Upper lobe of right lung (tissue), 1 donor: ENCODE data around the gene CTSL. TPM values are rescaled to one million over a fixed set of nuclear protein-coding genes. Genes with fewer than 3 reads are reported as not detected.

Source experiments
- ATAC-seq: fragments of 200-7000 bp; cut with Tn5 transposase; one replicate; pipeline ENCODE4 v1.9.1; 2020; ENCODE audit warnings: mild to moderate bottlenecking, moderate library complexity
- DNase-seq: peaks from one replicate; pipeline ENCODE4 v3.0.0-alpha.2; 2020
- H3K27ac ChIP-seq: fragments of 200-600 bp; one replicate; pipeline ENCODE4 v1.8.0; 2022
- H3K27me3 ChIP-seq: fragments of 200-600 bp; one replicate; pipeline ENCODE4 v1.8.0; 2022; ENCODE audit warnings: mild to moderate bottlenecking
- H3K36me3 ChIP-seq: fragments of 200-600 bp; one replicate; pipeline ENCODE4 v1.8.0; 2022
- H3K4me1 ChIP-seq: fragments of 200-600 bp; one replicate; pipeline ENCODE4 v1.8.0; 2022
- H3K4me3 ChIP-seq: fragments of 200-600 bp; one replicate; pipeline ENCODE4 v1.8.0; 2022; ENCODE audit warnings: mild to moderate bottlenecking
- H3K9me3 ChIP-seq: fragments of 200-600 bp; one replicate; pipeline ENCODE4 v1.8.0; 2022
- intact Hi-C: fragments of 100-400 bp; cut with DNase I; formaldehyde crosslinking; loops from one replicate; pipeline ENCODE4 v1.11.0; 2022
- long read RNA-seq: library from polyadenylated mRNA; unstranded; transcript quantifications from one replicate; pipeline ENCODE4 v2.0.0, GENCODE V29; 2021
- total RNA-seq: library from RNA; stranded (reverse); fragmentation: NEBNext Ultra II Directional; extraction: Animal tissue kit (Norgen Biotek cat#: 25700); gene quantifications from one replicate; pipeline ENCODE4 v1.2.1, GENCODE V29; 2021
- TF ChIP-seq, protein P1 (sequence below): fragments of 200-600 bp; IDR thresholded peaks from one replicate; pipeline ENCODE4 v1.8.0; 2022; ENCODE audit warnings: antibody characterized with exemption
- donor health status: DM: no; HTN: yes; CAD: no; lungs with severe emphysema.

The CTSL gene
- 146 TPM for total RNA-seq
- long read RNA-seq, transcript CTSL-203 (8 exons, 2,177 nt), result major isoform, 54 of 115 reads
- long read RNA-seq, transcript CTSL-201 (8 exons, 1,436 nt), result minor isoform, 44 of 115 reads
- long read RNA-seq, partial matches to known transcripts, result 0 of 115 reads
- long read RNA-seq, other reads (novel, unspliced or antisense), result 17 of 115 reads

DNA sequence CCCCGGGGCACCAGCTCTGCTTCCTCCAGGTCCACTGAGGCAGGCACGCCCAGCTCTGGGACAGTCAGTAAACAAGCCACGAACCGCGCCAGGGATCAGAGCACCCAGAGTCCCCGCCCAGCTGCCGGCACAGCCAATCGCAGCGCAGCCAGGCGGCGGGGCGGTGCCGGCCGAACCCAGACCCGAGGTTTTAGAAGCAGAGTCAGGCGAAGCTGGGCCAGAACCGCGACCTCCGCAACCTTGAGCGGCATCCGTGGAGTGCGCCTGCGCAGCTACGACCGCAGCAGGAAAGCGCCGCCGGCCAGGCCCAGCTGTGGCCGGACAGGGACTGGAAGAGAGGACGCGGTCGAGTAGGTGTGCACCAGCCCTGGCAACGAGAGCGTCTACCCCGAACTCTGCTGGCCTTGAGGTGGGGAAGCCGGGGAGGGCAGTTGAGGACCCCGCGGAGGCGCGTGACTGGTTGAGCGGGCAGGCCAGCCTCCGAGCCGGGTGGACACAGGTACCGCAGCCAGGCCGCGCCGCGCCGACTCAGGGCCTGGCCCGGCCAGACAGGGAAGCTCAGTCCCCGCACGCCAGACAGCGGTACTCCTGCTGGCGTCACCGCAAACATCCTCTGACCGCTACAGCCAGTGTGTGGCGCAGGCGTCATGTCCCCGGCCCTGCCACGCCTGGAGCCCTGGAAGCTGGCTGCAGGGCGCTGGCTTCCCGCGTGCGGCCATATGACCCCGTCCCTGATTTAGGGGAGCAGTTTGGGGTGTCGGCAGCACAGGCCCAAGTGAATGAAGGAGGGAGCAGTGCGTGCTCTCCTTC, at the start of gene CTSL:
Gene CTSL (plus strand): TSS at position 220 of the 810 bp plus-strand sequence. CDS start 1,485 bp downstream, outside the sequence.
- peaks cover 34% of the 10 kb centered on the region for H3K36me3 ChIP-seq
- intact Hi-C loops, result no loop called here
- H3K27ac ChIP-seq, result peak within 1 kb of the TSS; percentile 95
- peaks cover 15% of the 10 kb centered on the region for H3K4me1 ChIP-seq
- TF ChIP-seq, protein P1, sequence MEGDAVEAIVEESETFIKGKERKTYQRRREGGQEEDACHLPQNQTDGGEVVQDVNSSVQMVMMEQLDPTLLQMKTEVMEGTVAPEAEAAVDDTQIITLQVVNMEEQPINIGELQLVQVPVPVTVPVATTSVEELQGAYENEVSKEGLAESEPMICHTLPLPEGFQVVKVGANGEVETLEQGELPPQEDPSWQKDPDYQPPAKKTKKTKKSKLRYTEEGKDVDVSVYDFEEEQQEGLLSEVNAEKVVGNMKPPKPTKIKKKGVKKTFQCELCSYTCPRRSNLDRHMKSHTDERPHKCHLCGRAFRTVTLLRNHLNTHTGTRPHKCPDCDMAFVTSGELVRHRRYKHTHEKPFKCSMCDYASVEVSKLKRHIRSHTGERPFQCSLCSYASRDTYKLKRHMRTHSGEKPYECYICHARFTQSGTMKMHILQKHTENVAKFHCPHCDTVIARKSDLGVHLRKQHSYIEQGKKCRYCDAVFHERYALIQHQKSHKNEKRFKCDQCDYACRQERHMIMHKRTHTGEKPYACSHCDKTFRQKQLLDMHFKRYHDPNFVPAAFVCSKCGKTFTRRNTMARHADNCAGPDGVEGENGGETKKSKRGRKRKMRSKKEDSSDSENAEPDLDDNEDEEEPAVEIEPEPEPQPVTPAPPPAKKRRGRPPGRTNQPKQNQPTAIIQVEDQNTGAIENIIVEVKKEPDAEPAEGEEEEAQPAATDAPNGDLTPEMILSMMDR, result peak; percentile 32
- ATAC-seq, result peak; percentile 95
- peak; percentile 95 for DNase-seq
- no peaks in the 10 kb centered on the region for H3K27me3 ChIP-seq
- no peaks in the 10 kb centered on the region for H3K9me3 ChIP-seq
- H3K4me3 ChIP-seq, result peak within 1 kb of the TSS; percentile 82

DNA sequence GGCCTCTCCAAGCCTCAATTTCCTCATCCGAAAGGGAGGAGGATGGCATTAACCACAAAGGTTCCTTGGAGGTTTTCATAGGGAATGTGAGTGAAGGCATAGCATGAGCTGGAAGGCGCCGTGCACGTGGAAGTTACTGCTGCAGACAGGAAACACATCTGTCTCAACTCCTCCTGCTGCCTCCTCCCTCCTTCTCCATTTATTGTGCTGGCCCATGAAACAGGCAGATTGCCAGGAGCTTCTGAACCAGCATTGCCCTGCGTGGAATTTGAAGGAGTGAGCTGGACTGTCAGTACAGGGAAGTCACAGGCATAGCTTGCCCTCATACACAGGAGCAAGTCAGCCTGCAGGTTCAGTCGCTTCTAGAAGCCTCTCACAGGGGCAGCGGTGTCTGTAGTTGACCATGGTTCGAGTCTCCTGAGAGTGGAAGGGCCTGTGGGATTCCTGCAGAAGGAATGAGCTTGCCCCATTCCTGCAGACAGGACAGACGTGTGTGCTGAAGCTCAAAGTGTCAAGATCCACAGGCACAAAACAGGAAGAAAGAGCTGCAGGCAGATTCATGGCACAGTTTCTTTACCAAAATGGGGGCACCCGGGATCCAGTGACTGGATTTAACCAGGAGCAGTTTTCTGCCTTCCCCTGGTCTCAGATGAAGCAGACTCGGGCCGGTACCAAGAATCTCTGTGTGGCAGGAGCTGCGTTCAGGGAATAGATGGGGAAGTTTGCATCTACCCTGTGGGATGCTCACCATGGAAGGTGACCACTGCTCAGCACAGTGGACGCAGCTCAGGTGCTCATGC, 48.7 kb upstream of the CTSL start:
- Histone ChIP-seq H3K27me3 (no peaks in the 10 kb centered on the region), H3K4me1 (no peaks in the 10 kb centered on the region), H3K27ac (no peak overlapping the region), H3K36me3 (peaks cover 24% of the 10 kb centered on the region), H3K4me3 (no peak overlapping the region), H3K9me3 (no peaks in the 10 kb centered on the region)
- DNase-seq, result no peak
- peak; percentile 53 for ATAC-seq
- TF ChIP-seq, protein P1, result no peak
- intact Hi-C loops, result no loop called here

DNA sequence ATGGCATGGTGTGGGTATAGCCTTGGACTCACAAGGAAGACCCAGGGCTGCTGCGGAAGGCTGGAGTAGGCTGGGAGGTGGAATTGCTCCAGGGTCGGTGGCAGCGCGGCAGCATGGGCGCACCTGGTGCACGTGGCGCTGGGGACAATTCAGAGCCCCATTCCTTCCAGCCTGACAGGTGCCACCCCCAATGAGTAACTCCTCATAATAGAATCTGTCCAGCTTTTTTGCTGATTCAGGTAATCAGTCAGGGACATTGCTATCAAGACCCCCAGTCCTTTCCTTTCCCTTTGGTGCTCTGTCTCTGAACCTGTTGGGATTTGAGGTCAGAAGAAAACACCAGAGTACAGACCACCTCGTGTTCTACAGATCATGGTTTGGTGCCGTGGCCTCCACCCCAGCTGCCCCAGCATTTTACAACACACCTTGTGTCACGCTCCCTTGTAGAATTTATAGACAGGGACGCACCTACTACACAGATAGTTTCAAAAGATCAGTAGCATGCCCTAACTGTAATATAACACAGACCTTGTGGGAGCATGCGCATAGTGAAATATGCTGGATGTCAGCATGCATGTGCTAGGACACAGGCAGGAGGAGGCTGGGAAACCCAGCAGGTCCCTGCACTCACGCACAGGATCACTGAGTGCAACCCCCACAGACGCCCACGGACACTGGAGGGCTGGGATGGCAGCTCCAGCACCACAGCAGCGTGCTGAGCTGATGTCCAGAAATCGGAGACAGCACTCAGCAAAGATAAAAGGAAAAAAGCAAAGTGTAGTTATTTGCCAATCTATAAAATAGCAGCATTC, 47.9 kb upstream of the CTSL start:
- H3K9me3 ChIP-seq, result no peaks in the 10 kb centered on the region
- ATAC-seq (no peak), DNase-seq (no peak)
- no peak overlapping the region for H3K27ac ChIP-seq
- no peaks in the 10 kb centered on the region for H3K27me3 ChIP-seq
- peaks cover 25% of the 10 kb centered on the region for H3K36me3 ChIP-seq
- H3K4me3 ChIP-seq, result no peak overlapping the region
- TF ChIP-seq, protein P1, result no peak
- H3K4me1 ChIP-seq, result no peaks in the 10 kb centered on the region
- intact Hi-C loops, result no loop called here

DNA sequence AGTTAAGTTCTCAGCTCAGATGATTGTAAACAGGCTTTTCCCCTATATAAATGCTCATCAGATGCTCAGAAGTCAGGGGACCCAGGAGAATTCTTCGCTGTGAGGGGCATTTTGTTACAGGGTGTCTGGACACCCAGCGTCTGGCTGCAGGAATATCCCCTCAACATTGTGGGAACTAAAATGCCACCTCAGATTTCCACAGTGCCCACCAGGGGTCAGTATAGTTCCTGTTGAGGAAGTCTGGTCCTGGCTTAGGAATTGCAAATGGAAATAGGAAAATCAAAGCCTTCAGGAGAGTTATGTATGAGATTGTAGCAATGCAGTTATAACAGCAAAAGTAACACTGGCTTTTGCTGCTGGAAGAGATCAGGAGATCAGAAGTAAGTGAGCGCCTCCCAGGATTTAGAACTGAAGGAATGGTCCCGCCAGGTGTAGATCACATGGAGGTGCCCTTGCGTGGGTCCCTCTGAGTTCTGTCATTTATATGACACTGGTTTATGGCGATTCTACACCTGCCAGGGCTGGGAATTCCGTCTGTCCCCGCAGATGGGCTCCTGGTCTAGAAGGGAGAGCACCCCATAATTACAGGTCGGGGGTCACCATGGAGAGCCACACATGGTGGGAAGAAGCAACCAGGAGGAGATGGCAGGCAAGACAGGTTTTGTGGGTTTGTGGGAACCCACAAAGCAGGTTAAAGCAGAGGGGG, 47.1 kb upstream of the CTSL start:
- H3K4me1 ChIP-seq, result no peaks in the 10 kb centered on the region
- DNase-seq, result no peak
- intact Hi-C loops, result no loop called here

More for the DNA sequence above, 47.1 kb upstream of the CTSL start:
- Histone ChIP-seq H3K9me3 (no peaks in the 10 kb centered on the region), H3K27me3 (no peaks in the 10 kb centered on the region), H3K36me3 (peaks cover 30% of the 10 kb centered on the region), H3K4me3 (no peak overlapping the region), H3K27ac (no peak overlapping the region)
- TF ChIP-seq, protein P1, result peak; percentile 81
- ATAC-seq, result peak; percentile 53
